Amniotic stem cell (primary cell): ENCODE measurements around the gene GRK2.

ENCODE experiments used
- DNase-seq: peaks from one replicate; lab custom pipeline; 2025; lab: John Stamatoyannopoulos, UW

The GRK2 gene

GRCh38 chr11:67299471-67300191, 33.4 kb downstream of the GRK2 start:
- DNase-seq = no peak

- DNase-seq = no peak
Observed at GRCh38 chr11:67300256-67300755, 34.0 kb downstream of the GRK2 start.

- no peak for DNase-seq
Observed at GRCh38 chr11:67300756-67301312, 34.6 kb downstream of the GRK2 start.

GRCh38 chr11:67301313-67301921, 35.1 kb downstream of the GRK2 start:
- DNase-seq = no peak

- DNase-seq = no peak
Observed at GRCh38 chr11:67301951-67302516, 35.8 kb downstream of the GRK2 start.

GRCh38 chr11:67302571-67303131, 36.4 kb downstream of the GRK2 start:
- DNase-seq = no peak

- peak; percentile 31 for DNase-seq
Observed at GRCh38 chr11:67303132-67303834, 37.0 kb downstream of the GRK2 start, which contains the start of gene SSH3. Gene SSH3 (plus strand): TSS chr11:67303530. CDS start chr11:67303626, 96 bp downstream.

GRCh38 chr11:67303835-67304411, 37.6 kb downstream of the GRK2 start:
- DNase-seq = no peak

GRCh38 chr11:67304511-67305113, 38.3 kb downstream of the GRK2 start:
- DNase-seq = no peak

GRCh38 chr11:67306769-67307544, 40.7 kb downstream of the GRK2 start:
- no peak for DNase-seq

- DNase-seq = no peak
Observed at GRCh38 chr11:67307545-67308001, 41.3 kb downstream of the GRK2 start.

- no peak for DNase-seq
Observed at GRCh38 chr11:67308031-67308866, 42.0 kb downstream of the GRK2 start.

GRCh38 chr11:67309166-67309565, 42.9 kb downstream of the GRK2 start:
- no peak for DNase-seq

- no peak for DNase-seq
Observed at GRCh38 chr11:67309661-67310061, 43.4 kb downstream of the GRK2 start.

GRCh38 chr11:67310246-67311050, 44.2 kb downstream of the GRK2 start:
- DNase-seq = no peak

GRCh38 chr11:67311051-67311555, 44.8 kb downstream of the GRK2 start:
- DNase-seq = no peak

GRCh38 chr11:67311556-67312082, 45.3 kb downstream of the GRK2 start:
- DNase-seq = no peak
